Adrenal gland (tissue), 5 donors: ENCODE measurements around the gene LSAMP.

ENCODE experiments used
- POLR2A ChIP-seq, 2 donors: fragments of 450-650 bp; IDR thresholded peaks; one replicate each; pipeline ENCODE4 v1.6.1; 2017; ENCODE audit warnings: antibody characterized with exemption in 2 of 2, mild to moderate bottlenecking in 2 of 2, moderate library complexity in 1 of 2
- TF ChIP-seq, protein P1 (sequence below), 6 experiments: fragments of 450-650 bp in 4 of 6; fragments of 200-600 bp in 2 of 6; sonication (generic) in 1 of 6; IDR thresholded peaks; 1 replicate in 5 of 6; 2 replicates in 1 of 6; pipeline versions ENCODE4 v1.5.1 to v1.8.0; 2016 to 2021; ENCODE audit warnings: antibody characterized with exemption in 6 of 6, mild to moderate bottlenecking in 2 of 6, moderate library complexity in 1 of 6
- donor health status: DM: no; HTN: no; CAD: no.

DNA sequence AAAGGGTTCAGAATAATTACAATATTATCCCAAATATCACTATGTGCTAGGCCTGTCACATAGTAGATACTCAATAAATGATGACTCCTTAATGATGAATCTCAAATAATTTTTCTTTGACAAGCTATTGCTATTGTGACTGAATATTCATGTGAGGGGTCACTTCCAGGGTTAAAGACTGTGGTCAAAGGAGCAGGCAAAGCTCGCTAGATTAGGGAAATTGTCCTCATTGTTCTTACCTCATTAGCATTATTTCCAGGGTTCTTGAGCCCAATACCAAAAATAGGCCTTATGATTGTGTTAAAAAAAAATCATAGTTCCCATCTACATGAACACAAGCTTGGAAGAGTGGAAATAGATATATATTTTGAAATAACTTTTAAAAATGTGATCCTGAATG lies 569.8 kb downstream of the LSAMP start:
- TF ChIP-seq, protein P1, sequence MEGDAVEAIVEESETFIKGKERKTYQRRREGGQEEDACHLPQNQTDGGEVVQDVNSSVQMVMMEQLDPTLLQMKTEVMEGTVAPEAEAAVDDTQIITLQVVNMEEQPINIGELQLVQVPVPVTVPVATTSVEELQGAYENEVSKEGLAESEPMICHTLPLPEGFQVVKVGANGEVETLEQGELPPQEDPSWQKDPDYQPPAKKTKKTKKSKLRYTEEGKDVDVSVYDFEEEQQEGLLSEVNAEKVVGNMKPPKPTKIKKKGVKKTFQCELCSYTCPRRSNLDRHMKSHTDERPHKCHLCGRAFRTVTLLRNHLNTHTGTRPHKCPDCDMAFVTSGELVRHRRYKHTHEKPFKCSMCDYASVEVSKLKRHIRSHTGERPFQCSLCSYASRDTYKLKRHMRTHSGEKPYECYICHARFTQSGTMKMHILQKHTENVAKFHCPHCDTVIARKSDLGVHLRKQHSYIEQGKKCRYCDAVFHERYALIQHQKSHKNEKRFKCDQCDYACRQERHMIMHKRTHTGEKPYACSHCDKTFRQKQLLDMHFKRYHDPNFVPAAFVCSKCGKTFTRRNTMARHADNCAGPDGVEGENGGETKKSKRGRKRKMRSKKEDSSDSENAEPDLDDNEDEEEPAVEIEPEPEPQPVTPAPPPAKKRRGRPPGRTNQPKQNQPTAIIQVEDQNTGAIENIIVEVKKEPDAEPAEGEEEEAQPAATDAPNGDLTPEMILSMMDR (IDR thresholded peaks at IDR 0.05), result no peak
- no peak for TF ChIP-seq POLR2A (IDR thresholded peaks at IDR 0.05)
